Measurements from ENCODE around the gene ASB8.

DNA sequence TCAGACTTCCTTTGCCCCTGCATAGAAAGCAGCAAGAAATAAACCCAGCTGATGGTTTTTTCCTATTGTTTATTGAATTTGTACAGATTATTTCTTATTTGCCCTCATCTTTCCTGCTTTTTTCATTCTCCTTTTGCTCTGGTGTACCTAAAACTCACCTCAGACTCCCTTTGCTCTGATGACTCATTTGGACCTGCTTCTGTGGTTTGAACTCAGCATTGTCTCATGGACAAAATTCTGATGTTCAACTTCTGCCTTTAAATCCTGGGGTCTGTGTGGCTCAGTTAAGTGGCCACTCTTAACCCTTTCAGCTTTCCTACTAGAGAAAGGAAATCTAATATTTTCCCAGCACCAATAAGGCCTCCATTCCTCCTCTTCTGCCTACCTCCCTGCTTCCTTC is 47.9 kb downstream of the ASB8 start:
- no peak for TF ChIP-seq EZH2phosphoT487 (conservative IDR thresholded peaks at IDR 0.05; ENCODE audit: low read length)
- TF ChIP-seq, protein P1, sequence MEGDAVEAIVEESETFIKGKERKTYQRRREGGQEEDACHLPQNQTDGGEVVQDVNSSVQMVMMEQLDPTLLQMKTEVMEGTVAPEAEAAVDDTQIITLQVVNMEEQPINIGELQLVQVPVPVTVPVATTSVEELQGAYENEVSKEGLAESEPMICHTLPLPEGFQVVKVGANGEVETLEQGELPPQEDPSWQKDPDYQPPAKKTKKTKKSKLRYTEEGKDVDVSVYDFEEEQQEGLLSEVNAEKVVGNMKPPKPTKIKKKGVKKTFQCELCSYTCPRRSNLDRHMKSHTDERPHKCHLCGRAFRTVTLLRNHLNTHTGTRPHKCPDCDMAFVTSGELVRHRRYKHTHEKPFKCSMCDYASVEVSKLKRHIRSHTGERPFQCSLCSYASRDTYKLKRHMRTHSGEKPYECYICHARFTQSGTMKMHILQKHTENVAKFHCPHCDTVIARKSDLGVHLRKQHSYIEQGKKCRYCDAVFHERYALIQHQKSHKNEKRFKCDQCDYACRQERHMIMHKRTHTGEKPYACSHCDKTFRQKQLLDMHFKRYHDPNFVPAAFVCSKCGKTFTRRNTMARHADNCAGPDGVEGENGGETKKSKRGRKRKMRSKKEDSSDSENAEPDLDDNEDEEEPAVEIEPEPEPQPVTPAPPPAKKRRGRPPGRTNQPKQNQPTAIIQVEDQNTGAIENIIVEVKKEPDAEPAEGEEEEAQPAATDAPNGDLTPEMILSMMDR (IDR thresholded peaks at IDR 0.05; ENCODE audit: insufficient read depth, low read length, poor library complexity, severe bottlenecking) = no peak
